GM12878 (cell line): ENCODE data around the gene CSNK1G1. TPM values are rescaled to one million over a fixed set of nuclear protein-coding genes. Genes with fewer than 3 reads are reported as not detected.

Source experiments
- CHD1 ChIP-seq: IDR thresholded peaks from 2 replicates; pipeline ENCODE4 v1.6.1; 2012; ENCODE audit warnings: low read depth, low read length, improper control_type of control experiment
- CUX1 ChIP-seq: IDR thresholded peaks from 2 replicates; pipeline ENCODE4 v1.6.1; 2012; ENCODE audit warnings: improper control_type of control experiment, low read depth, low read length; ENCODE audit not compliant: insufficient replicate concordance
- E2F8 ChIP-seq: fragments of 450-650 bp; IDR thresholded peaks from 2 replicates; pipeline ENCODE4 v1.6.1; 2018; ENCODE audit warnings: mild to moderate bottlenecking, low read depth, moderate library complexity; ENCODE audit not compliant: partially characterized antibody
- FOXM1 ChIP-seq: IDR thresholded peaks from 2 replicates; pipeline ENCODE4 v1.6.1; 2012; ENCODE audit warnings: low read depth, mild to moderate bottlenecking, inconsistent platforms, low read length, moderate library complexity
- IRF3 ChIP-seq: fragments of 450-650 bp; IDR thresholded peaks from 2 replicates; pipeline ENCODE4 v1.6.1; 2014; ENCODE audit warnings: mild to moderate bottlenecking
- IRF5 ChIP-seq: fragments of 450-650 bp; IDR thresholded peaks from 2 replicates; pipeline ENCODE4 v1.6.1; 2017; ENCODE audit warnings: borderline replicate concordance
- MTA2 ChIP-seq: fragments of 450-650 bp; IDR thresholded peaks from 2 replicates; pipeline ENCODE4 v1.6.1; 2016; ENCODE audit warnings: low read depth, mild to moderate bottlenecking, moderate library complexity
- RELB ChIP-seq: fragments of 450-650 bp; IDR thresholded peaks from 2 replicates; pipeline ENCODE4 v1.6.1; 2017; ENCODE audit warnings: low read depth, mild to moderate bottlenecking, moderate library complexity
- RFX5 ChIP-seq: IDR thresholded peaks from 2 replicates; pipeline ENCODE4 v1.6.1; 2011; ENCODE audit warnings: low read depth, low read length, improper control_type of control experiment
- STAT1 ChIP-seq: fragments of 450-650 bp; conservative IDR thresholded peaks from 2 replicates; pipeline ENCODE4 v1.6.1; 2014; ENCODE audit warnings: antibody characterized with exemption, mild to moderate bottlenecking
- ZNF384 ChIP-seq: IDR thresholded peaks from 2 replicates; pipeline ENCODE4 v1.6.1; 2012; ENCODE audit warnings: low read depth, mild to moderate bottlenecking, low read length, improper control_type of control experiment, borderline replicate concordance
- ZNF622 ChIP-seq: fragments of 450-650 bp; IDR thresholded peaks from 2 replicates; pipeline ENCODE4 v1.6.1; 2017; ENCODE audit warnings: mild to moderate bottlenecking, inconsistent platforms
- polyA plus RNA-seq, 11 experiments: library from polyadenylated mRNA; depleted of rRNA in 4 of 11; unstranded in 6 of 11; stranded (reverse) in 5 of 11; fragments of >200 nt; fragmentation: Nextera tagmentation in 4 of 11; fragmentation: Illumina TruSeq in 1 of 11; extraction: Ambion mirVana in 4 of 11; extraction: Trizol in 1 of 11; gene quantifications; 1 replicate in 1 of 11; 2 replicates in 10 of 11; pipeline versions ENCODE4 v1.2.1 to v1.2.3, GENCODE V29; 2011 to 2016; ENCODE audit warnings: inconsistent platforms in 2 of 11, missing spikeins in 2 of 11, low read depth in 1 of 11
- total RNA-seq, 4 experiments: library from RNA; depleted of rRNA in 3 of 4; stranded (reverse); fragments of >200 nt in 3 of 4; fragmentation: Illumina TruSeq in 1 of 4; extraction: Trizol in 1 of 4; gene quantifications; 2 replicates each; pipeline versions ENCODE4 v1.2.1 to v1.2.3, GENCODE V29; 2013 to 2021

CSNK1G1 gene
- total and polyA plus RNA-seq, 10 of the 15 experiments (the other 5 are each of a cell fraction or from before 2014, with no cell fraction given), result 6.1 to 23.4 (median 15.3) TPM

- TF ChIP-seq E2F8 (peak; percentile 14), CUX1 (no peak), FOXM1 (no peak), IRF5 (no peak), STAT1 (0 out of 2 replicates have a peak, but pooled peaks have one; percentile 7), ZNF622 (no peak), RFX5 (no peak), CHD1 (no peak), RELB (0 out of 2 replicates have a peak, but pooled peaks have one; percentile 4), ZNF384 (no peak), MTA2 (no peak), IRF3 (no peak)
These were observed 192.2 kb downstream of the CSNK1G1 start (continued) for GRCh38 chr15:64163659-64164362.
